HG03097 (cell line): ENCODE data around the gene ANXA4.
"Not testable (repeated sequence)": the region's sequence is repeated elsewhere in the genome, so short reads cannot be mapped to it uniquely, and the experiment has no call there.

Experiments used
- ATAC-seq: cut with Tn5 transposase; IDR thresholded peaks from one replicate; pipeline ENCODE4 v1.9.1; 2021; ENCODE audit not compliant: unreplicated experiment, low FRiP score

ANXA4 gene

GRCh38 chr2:69745035-69745434 lies 3.1 kb downstream of the ANXA4 start:
- ATAC-seq = no peak

GRCh38 chr2:69750246-69750645 lies 8.3 kb downstream of the ANXA4 start:
- ATAC-seq = no peak

GRCh38 chr2:69753659-69754363 lies 11.9 kb downstream of the ANXA4 start:
- no peak for ATAC-seq

- no peak for ATAC-seq
Observed at GRCh38 chr2:69754633-69755032, 12.7 kb downstream of the ANXA4 start.

GRCh38 chr2:69755862-69756467 lies 14.0 kb downstream of the ANXA4 start:
- no peak for ATAC-seq

- ATAC-seq = no peak
Observed at GRCh38 chr2:69762025-69762424, 20.1 kb downstream of the ANXA4 start.

GRCh38 chr2:69762513-69763494 lies 20.9 kb downstream of the ANXA4 start:
- no peak for ATAC-seq

- not testable (repeated sequence) for ATAC-seq
Observed at GRCh38 chr2:69763831-69764230, 21.9 kb downstream of the ANXA4 start.

GRCh38 chr2:69764286-69765095 lies 22.6 kb downstream of the ANXA4 start:
- ATAC-seq = no peak

- ATAC-seq = no peak
Observed at GRCh38 chr2:69765096-69765380, 23.1 kb downstream of the ANXA4 start.

- ATAC-seq = no peak
Observed at GRCh38 chr2:69766014-69766413, 24.1 kb downstream of the ANXA4 start.

- no peak for ATAC-seq
Observed at GRCh38 chr2:69767034-69767433, 25.1 kb downstream of the ANXA4 start.

GRCh38 chr2:69768235-69768634 lies 26.3 kb downstream of the ANXA4 start:
- no peak for ATAC-seq

GRCh38 chr2:69768789-69769188 lies 26.9 kb downstream of the ANXA4 start:
- no peak for ATAC-seq

- ATAC-seq = no peak
Observed at GRCh38 chr2:69769272-69769671, 27.3 kb downstream of the ANXA4 start.

GRCh38 chr2:69770193-69770702 lies 28.3 kb downstream of the ANXA4 start:
- no peak for ATAC-seq

GRCh38 chr2:69770747-69771146 lies 28.8 kb downstream of the ANXA4 start:
- ATAC-seq = no peak

- no peak for ATAC-seq
Observed at GRCh38 chr2:69771461-69771860, 29.5 kb downstream of the ANXA4 start.

GRCh38 chr2:69773206-69773605 lies 31.3 kb downstream of the ANXA4 start:
- no peak for ATAC-seq

- ATAC-seq = peak; percentile 3
Observed at GRCh38 chr2:69774258-69774983, 32.5 kb downstream of the ANXA4 start.
